OCI-LY3 (cell line): ENCODE measurements around the gene RFC1.

Experiments
- H2AFZ ChIP-seq: fragments of 200-600, 300-600 bp; shearing (Covaris generic); 2 replicates; pipeline ENCODE4 v1.6.0; 2014; ENCODE audit warnings: antibody characterized with exemption, low read depth, low read length
- H3K27ac ChIP-seq: fragments of 200-600, 300-600 bp; sonication (generic); 2 replicates; pipeline ENCODE4 v1.5.1; 2014; ENCODE audit warnings: mild to moderate bottlenecking, low read length, moderate library complexity, mixed read lengths
- H3K27me3 ChIP-seq: fragments of 200-600, 300-600 bp; sonication (generic); 2 replicates; pipeline ENCODE4 v1.6.1; 2014; ENCODE audit warnings: low read depth, low read length, mixed read lengths
- H3K36me3 ChIP-seq: fragments of 200-600, 300-600 bp; sonication (generic); replicated peaks from 2 replicates; pipeline ENCODE3; 2014; ENCODE audit warnings: low read depth, low read length, mixed read lengths
- H3K4me1 ChIP-seq: fragments of 300-600, 200-600 bp; sonication (generic); 2 replicates; pipeline ENCODE4 v1.6.1; 2014; ENCODE audit warnings: low read length, mixed read lengths
- H3K4me2 ChIP-seq: fragments of 200-600, 300-600 bp; sonication (generic); 2 replicates; pipeline ENCODE4 v1.6.1; 2014; ENCODE audit warnings: low read length, mixed read lengths
- H3K4me3 ChIP-seq: fragments of 300-600, 200-600 bp; sonication (generic); 2 replicates; pipeline ENCODE4 v1.5.1; 2014; ENCODE audit warnings: antibody characterized with exemption, mild to moderate bottlenecking, low read length, moderate library complexity
- H3K79me2 ChIP-seq: fragments of 300-600, 200-600 bp; shearing (Covaris generic); 2 replicates; pipeline ENCODE4 v1.6.1; 2014; ENCODE audit warnings: mild to moderate bottlenecking, low read length, mixed read lengths
- H3K9ac ChIP-seq: fragments of 300-600, 200-600 bp; shearing (Covaris generic); 2 replicates; pipeline ENCODE4 v1.6.0; 2014; ENCODE audit warnings: mild to moderate bottlenecking, low read length, moderate library complexity
- H3K9me3 ChIP-seq: fragments of 200-600, 300-600 bp; shearing (Covaris generic); 2 replicates; pipeline ENCODE4 v1.6.1; 2014; ENCODE audit warnings: low read length, mixed read lengths; ENCODE audit not compliant: insufficient read depth
- H4K20me1 ChIP-seq: fragments of 200-600, 300-600 bp; sonication (generic); 2 replicates; pipeline ENCODE4 v1.6.1; 2016; ENCODE audit warnings: low read length, mixed read lengths; ENCODE audit not compliant: insufficient read depth
- EZH2phosphoT487 ChIP-seq: fragments of 200-600 bp; shearing (Covaris generic); IDR thresholded peaks from 2 replicates; pipeline ENCODE4 v1.6.1; 2018; ENCODE audit warnings: antibody characterized with exemption, mixed run types, low read depth
- TF ChIP-seq, protein P1 (sequence below): fragments of 200-600, 300-600 bp; sonication (generic); IDR thresholded peaks from 2 replicates; pipeline ENCODE4 v1.5.1; 2014; ENCODE audit warnings: antibody characterized with exemption, low read length, low read depth

The RFC1 gene

GRCh38 chr4:39305912-39306677 lies 60.1 kb downstream of the RFC1 start:
- Histone ChIP-seq H3K4me2 (no peak overlapping the region), H3K27me3 (no peaks in the 10 kb centered on the region), H3K9ac (no peak overlapping the region), H4K20me1 (no peaks in the 10 kb centered on the region), H3K27ac (no peak overlapping the region), H2AFZ (no peak overlapping the region), H3K4me1 (no peaks in the 10 kb centered on the region), H3K9me3 (no peaks in the 10 kb centered on the region), H3K36me3 (peaks cover 44% of the 10 kb centered on the region), H3K79me2 (no peaks in the 10 kb centered on the region), H3K4me3 (no peak overlapping the region)
- no peak for TF ChIP-seq EZH2phosphoT487
- TF ChIP-seq, protein P1, sequence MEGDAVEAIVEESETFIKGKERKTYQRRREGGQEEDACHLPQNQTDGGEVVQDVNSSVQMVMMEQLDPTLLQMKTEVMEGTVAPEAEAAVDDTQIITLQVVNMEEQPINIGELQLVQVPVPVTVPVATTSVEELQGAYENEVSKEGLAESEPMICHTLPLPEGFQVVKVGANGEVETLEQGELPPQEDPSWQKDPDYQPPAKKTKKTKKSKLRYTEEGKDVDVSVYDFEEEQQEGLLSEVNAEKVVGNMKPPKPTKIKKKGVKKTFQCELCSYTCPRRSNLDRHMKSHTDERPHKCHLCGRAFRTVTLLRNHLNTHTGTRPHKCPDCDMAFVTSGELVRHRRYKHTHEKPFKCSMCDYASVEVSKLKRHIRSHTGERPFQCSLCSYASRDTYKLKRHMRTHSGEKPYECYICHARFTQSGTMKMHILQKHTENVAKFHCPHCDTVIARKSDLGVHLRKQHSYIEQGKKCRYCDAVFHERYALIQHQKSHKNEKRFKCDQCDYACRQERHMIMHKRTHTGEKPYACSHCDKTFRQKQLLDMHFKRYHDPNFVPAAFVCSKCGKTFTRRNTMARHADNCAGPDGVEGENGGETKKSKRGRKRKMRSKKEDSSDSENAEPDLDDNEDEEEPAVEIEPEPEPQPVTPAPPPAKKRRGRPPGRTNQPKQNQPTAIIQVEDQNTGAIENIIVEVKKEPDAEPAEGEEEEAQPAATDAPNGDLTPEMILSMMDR: no peak

- H3K79me2 ChIP-seq: no peaks in the 10 kb centered on the region
- no peaks in the 10 kb centered on the region for H3K9me3 ChIP-seq
- no peak overlapping the region for H2AFZ ChIP-seq
- H3K36me3 ChIP-seq: peaks cover 50% of the 10 kb centered on the region
- no peak overlapping the region for H3K4me3 ChIP-seq
- H3K9ac ChIP-seq: no peak overlapping the region
- no peak overlapping the region for H3K4me2 ChIP-seq
- H3K4me1 ChIP-seq: no peaks in the 10 kb centered on the region
- H3K27ac ChIP-seq: no peak overlapping the region
- H3K27me3 ChIP-seq: no peaks in the 10 kb centered on the region
- H4K20me1 ChIP-seq: no peaks in the 10 kb centered on the region
- no peak for TF ChIP-seq EZH2phosphoT487
- TF ChIP-seq, protein P1: no peak
Measured at GRCh38 chr4:39304651-39305050, 61.5 kb downstream of the RFC1 start.

DNA sequence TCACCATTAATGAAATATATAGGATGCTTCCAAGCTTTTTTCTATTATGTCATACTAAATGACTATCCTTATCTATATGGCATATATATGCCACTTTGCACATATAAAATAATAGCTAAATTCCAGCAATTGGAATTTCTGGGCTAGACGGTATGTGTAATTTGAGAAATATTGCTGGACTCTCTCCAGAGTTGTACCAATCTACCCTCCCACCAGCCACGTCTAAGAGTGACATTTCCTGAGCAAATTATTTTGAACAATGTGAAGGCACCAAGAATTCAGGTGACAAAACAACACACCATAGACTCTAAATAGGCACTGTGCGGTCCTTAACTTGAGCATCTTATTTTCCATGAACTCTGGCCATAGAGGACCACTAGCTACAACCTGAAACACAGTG lies 62.3 kb downstream of the RFC1 start:
- Histone ChIP-seq H3K4me1 (no peaks in the 10 kb centered on the region), H4K20me1 (no peaks in the 10 kb centered on the region), H3K27me3 (no peaks in the 10 kb centered on the region), H3K27ac (no peak overlapping the region), H3K4me2 (no peak overlapping the region), H3K9me3 (no peaks in the 10 kb centered on the region), H3K9ac (no peak overlapping the region), H3K36me3 (peaks cover 49% of the 10 kb centered on the region), H3K4me3 (no peak overlapping the region), H2AFZ (no peak overlapping the region), H3K79me2 (no peaks in the 10 kb centered on the region)
- TF ChIP-seq EZH2phosphoT487: no peak
- TF ChIP-seq, protein P1: no peak

DNA sequence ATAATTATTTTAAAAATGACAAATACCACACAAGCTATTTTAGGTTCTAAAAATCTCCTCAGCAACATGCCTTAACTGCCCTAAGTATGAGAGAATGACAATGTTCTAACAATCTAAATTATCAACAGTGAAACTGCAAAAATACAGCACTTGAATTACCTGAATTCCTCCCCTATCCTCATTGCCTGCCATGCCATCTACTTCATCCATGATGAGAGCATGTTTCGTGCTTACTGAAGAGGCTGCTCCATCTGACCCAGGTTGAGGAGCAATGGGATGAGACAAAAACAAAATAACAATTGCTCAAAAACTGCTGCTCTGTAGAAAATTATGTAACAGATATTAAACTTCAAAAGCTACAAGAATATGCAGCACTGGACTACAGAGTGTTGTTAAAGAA lies 63.3 kb downstream of the RFC1 start:
- Histone ChIP-seq H3K79me2 (no peaks in the 10 kb centered on the region), H3K36me3 (peaks cover 47% of the 10 kb centered on the region), H3K4me3 (no peak overlapping the region), H3K27ac (no peak overlapping the region), H4K20me1 (no peaks in the 10 kb centered on the region), H3K9me3 (no peaks in the 10 kb centered on the region), H3K27me3 (no peaks in the 10 kb centered on the region), H3K4me1 (no peaks in the 10 kb centered on the region), H2AFZ (no peak overlapping the region), H3K4me2 (no peak overlapping the region), H3K9ac (no peak overlapping the region)
- no peak for TF ChIP-seq EZH2phosphoT487
- TF ChIP-seq, protein P1: no peak
